Measurements from ENCODE around the gene PDE4D.

DNA sequence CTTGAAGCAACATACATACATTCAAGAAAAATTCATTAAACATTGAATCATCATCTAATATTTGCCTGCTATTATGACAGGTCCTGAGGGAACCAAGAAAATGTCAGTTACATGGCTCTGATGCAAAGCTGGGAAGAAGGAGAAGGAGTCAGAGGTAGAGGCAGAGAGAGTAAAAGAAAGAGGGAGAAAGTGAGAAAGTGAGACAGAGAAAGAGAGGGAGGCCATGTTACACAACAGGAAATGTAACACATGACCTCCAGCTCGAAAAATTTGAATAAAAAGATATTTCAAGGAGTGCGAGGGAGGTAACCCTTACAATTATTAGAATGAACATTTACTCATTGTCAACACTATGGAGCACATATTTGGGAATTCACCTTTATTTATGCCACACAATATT is 189.7 kb downstream of the PDE4D start:
- no peak for TF ChIP-seq ESRRA (CRISPR knock-in tag; IDR thresholded peaks at IDR 0.05; ENCODE audit: borderline replicate concordance)
- no peak for TF ChIP-seq NR3C1 (CRISPR knock-in tag; conservative IDR thresholded peaks at IDR 0.05; ENCODE audit: low read depth)
- TF ChIP-seq, protein P1, sequence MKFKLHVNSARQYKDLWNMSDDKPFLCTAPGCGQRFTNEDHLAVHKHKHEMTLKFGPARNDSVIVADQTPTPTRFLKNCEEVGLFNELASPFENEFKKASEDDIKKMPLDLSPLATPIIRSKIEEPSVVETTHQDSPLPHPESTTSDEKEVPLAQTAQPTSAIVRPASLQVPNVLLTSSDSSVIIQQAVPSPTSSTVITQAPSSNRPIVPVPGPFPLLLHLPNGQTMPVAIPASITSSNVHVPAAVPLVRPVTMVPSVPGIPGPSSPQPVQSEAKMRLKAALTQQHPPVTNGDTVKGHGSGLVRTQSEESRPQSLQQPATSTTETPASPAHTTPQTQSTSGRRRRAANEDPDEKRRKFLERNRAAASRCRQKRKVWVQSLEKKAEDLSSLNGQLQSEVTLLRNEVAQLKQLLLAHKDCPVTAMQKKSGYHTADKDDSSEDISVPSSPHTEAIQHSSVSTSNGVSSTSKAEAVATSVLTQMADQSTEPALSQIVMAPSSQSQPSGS (CRISPR knock-in tag; IDR thresholded peaks at IDR 0.05; ENCODE audit: borderline replicate concordance, low read depth), result no peak
- TF ChIP-seq, protein P2, sequence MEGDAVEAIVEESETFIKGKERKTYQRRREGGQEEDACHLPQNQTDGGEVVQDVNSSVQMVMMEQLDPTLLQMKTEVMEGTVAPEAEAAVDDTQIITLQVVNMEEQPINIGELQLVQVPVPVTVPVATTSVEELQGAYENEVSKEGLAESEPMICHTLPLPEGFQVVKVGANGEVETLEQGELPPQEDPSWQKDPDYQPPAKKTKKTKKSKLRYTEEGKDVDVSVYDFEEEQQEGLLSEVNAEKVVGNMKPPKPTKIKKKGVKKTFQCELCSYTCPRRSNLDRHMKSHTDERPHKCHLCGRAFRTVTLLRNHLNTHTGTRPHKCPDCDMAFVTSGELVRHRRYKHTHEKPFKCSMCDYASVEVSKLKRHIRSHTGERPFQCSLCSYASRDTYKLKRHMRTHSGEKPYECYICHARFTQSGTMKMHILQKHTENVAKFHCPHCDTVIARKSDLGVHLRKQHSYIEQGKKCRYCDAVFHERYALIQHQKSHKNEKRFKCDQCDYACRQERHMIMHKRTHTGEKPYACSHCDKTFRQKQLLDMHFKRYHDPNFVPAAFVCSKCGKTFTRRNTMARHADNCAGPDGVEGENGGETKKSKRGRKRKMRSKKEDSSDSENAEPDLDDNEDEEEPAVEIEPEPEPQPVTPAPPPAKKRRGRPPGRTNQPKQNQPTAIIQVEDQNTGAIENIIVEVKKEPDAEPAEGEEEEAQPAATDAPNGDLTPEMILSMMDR (IDR thresholded peaks at IDR 0.05), result no peak
- TF ChIP-seq ZNF263 (CRISPR knock-in tag; IDR thresholded peaks at IDR 0.05; ENCODE audit: low read depth), result no peak
- TF ChIP-seq TCF7 (CRISPR knock-in tag; IDR thresholded peaks at IDR 0.05; ENCODE audit: low read depth), result no peak
- TF ChIP-seq, protein P3, sequence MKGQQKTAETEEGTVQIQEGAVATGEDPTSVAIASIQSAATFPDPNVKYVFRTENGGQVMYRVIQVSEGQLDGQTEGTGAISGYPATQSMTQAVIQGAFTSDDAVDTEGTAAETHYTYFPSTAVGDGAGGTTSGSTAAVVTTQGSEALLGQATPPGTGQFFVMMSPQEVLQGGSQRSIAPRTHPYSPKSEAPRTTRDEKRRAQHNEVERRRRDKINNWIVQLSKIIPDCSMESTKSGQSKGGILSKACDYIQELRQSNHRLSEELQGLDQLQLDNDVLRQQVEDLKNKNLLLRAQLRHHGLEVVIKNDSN (CRISPR knock-in tag; IDR thresholded peaks at IDR 0.05), result no peak
- no peak for TF ChIP-seq GABPB1 (CRISPR knock-in tag; IDR thresholded peaks at IDR 0.05)
- TF ChIP-seq, protein P4, sequence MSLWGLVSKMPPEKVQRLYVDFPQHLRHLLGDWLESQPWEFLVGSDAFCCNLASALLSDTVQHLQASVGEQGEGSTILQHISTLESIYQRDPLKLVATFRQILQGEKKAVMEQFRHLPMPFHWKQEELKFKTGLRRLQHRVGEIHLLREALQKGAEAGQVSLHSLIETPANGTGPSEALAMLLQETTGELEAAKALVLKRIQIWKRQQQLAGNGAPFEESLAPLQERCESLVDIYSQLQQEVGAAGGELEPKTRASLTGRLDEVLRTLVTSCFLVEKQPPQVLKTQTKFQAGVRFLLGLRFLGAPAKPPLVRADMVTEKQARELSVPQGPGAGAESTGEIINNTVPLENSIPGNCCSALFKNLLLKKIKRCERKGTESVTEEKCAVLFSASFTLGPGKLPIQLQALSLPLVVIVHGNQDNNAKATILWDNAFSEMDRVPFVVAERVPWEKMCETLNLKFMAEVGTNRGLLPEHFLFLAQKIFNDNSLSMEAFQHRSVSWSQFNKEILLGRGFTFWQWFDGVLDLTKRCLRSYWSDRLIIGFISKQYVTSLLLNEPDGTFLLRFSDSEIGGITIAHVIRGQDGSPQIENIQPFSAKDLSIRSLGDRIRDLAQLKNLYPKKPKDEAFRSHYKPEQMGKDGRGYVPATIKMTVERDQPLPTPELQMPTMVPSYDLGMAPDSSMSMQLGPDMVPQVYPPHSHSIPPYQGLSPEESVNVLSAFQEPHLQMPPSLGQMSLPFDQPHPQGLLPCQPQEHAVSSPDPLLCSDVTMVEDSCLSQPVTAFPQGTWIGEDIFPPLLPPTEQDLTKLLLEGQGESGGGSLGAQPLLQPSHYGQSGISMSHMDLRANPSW (CRISPR knock-in tag; conservative IDR thresholded peaks at IDR 0.05; ENCODE audit: low read depth), result no peak
- TF ChIP-seq, protein P5, sequence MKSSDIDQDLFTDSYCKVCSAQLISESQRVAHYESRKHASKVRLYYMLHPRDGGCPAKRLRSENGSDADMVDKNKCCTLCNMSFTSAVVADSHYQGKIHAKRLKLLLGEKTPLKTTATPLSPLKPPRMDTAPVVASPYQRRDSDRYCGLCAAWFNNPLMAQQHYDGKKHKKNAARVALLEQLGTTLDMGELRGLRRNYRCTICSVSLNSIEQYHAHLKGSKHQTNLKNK (CRISPR knock-in tag; IDR thresholded peaks at IDR 0.05), result no peak
- TF ChIP-seq, protein P6, sequence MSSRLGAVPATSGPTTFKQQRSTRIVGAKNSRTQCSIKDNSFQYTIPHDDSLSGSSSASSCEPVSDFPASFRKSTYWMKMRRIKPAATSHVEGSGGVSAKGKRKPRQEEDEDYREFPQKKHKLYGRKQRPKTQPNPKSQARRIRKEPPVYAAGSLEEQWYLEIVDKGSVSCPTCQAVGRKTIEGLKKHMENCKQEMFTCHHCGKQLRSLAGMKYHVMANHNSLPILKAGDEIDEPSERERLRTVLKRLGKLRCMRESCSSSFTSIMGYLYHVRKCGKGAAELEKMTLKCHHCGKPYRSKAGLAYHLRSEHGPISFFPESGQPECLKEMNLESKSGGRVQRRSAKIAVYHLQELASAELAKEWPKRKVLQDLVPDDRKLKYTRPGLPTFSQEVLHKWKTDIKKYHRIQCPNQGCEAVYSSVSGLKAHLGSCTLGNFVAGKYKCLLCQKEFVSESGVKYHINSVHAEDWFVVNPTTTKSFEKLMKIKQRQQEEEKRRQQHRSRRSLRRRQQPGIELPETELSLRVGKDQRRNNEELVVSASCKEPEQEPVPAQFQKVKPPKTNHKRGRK (CRISPR knock-in tag; IDR thresholded peaks at IDR 0.05; ENCODE audit: borderline replicate concordance), result no peak
